GM23248 (cell line): ENCODE data around the gene TTC32.

Experiments
- EZH2 ChIP-seq: fragments of 200-600 bp; sonication (generic); IDR thresholded peaks from 2 replicates; pipeline ENCODE4 v1.6.1; 2018; ENCODE audit warnings: antibody characterized with exemption, mild to moderate bottlenecking; ENCODE audit not compliant: insufficient read depth, poor library complexity, severe bottlenecking
- EZH2phosphoT487 ChIP-seq: fragments of 200-600 bp; sonication (generic); IDR thresholded peaks from 2 replicates; pipeline ENCODE4 v1.6.1; 2018; ENCODE audit warnings: antibody characterized with exemption, moderate library complexity, mild to moderate bottlenecking, low read depth; ENCODE audit not compliant: insufficient read depth

- TF ChIP-seq EZH2 (no peak), EZH2phosphoT487 (no peak)
Observed at GRCh38 chr2:19865151-19865550, 36.6 kb downstream of the TTC32 start.
